Smooth muscle cell (in vitro differentiated cells): ENCODE data around the gene EFNB3. TPM values are rescaled to one million over a fixed set of nuclear protein-coding genes. Genes with fewer than 3 reads are reported as not detected.

Source experiments
- DNase-seq: peaks from one replicate; lab custom pipeline; 2025; ENCODE audit not compliant: unreplicated experiment; lab: John Stamatoyannopoulos, UW
- H2AFZ ChIP-seq: fragments of 200-600 bp; sonication (generic); 2 replicates; pipeline ENCODE4 v1.6.0; 2016; ENCODE audit warnings: antibody characterized with exemption, low read depth, mild to moderate bottlenecking
- H3F3A ChIP-seq: fragments of 200-600 bp; sonication (generic); 2 replicates; pipeline ENCODE4 v1.6.0; 2017; ENCODE audit warnings: antibody characterized with exemption, low read depth
- H3K27ac ChIP-seq: fragments of 200-600 bp; sonication (generic); 2 replicates; pipeline ENCODE4 v1.5.1; 2016; ENCODE audit warnings: low read depth, mild to moderate bottlenecking
- H3K27me3 ChIP-seq: fragments of 200-600 bp; sonication (generic); 2 replicates; pipeline ENCODE4 v1.6.1; 2016; ENCODE audit warnings: low read depth, mild to moderate bottlenecking
- H3K36me3 ChIP-seq: fragments of 200-600 bp; sonication (generic); 2 replicates; pipeline ENCODE4 v1.5.1; 2016; ENCODE audit warnings: low read depth
- H3K4me1 ChIP-seq: fragments of 200-600 bp; sonication (generic); 2 replicates; pipeline ENCODE4 v1.5.1; 2016; ENCODE audit warnings: low read depth
- H3K4me2 ChIP-seq: fragments of 200-600 bp; sonication (generic); 2 replicates; pipeline ENCODE4 v1.6.0; 2016; ENCODE audit warnings: mild to moderate bottlenecking
- H3K4me3 ChIP-seq: fragments of 200-600 bp; sonication (generic); 2 replicates; pipeline ENCODE4 v1.5.1; 2016; ENCODE audit warnings: mild to moderate bottlenecking
- H3K79me2 ChIP-seq: fragments of 200-600 bp; sonication (generic); 2 replicates; pipeline ENCODE4 v1.6.0; 2016; ENCODE audit warnings: low read depth, mild to moderate bottlenecking
- H3K9ac ChIP-seq: fragments of 200-600 bp; sonication (generic); 2 replicates; pipeline ENCODE4 v1.6.0; 2016; ENCODE audit warnings: low read depth
- H3K9me3 ChIP-seq: fragments of 200-600 bp; sonication (generic); replicated peaks from 2 replicates; pipeline ENCODE4 v1.5.1; 2016; ENCODE audit warnings: low read depth
- H4K20me1 ChIP-seq: fragments of 200-600 bp; sonication (generic); 2 replicates; pipeline ENCODE4 v1.6.0; 2016; ENCODE audit warnings: low read depth
- WGBS: methylation state at CpG from one replicate; pipeline ENCODE4 v1.1.7; 2016; ENCODE audit warnings: low lambda C conversion rate; 5-methylcytosine and 5-hydroxymethylcytosine counted together
- polyA plus RNA-seq: library from polyadenylated mRNA; unstranded; fragments of >200 nt; fragmentation: Nextera tagmentation; extraction: Ambion mirVana; gene quantifications from 2 replicates; pipeline ENCODE4 v1.2.1, GENCODE V29; 2016
- total RNA-seq: library from RNA; depleted of rRNA; stranded (reverse); fragments of >200 nt; gene quantifications from 2 replicates; pipeline ENCODE4 v1.2.3, GENCODE V29; 2014
- TF ChIP-seq, protein P1 (sequence below): fragments of 200-600 bp; sonication (generic); IDR thresholded peaks from 2 replicates; pipeline ENCODE4 v1.5.1; 2017; ENCODE audit warnings: borderline replicate concordance, mild to moderate bottlenecking, antibody characterized with exemption; ENCODE audit not compliant: insufficient read depth, poor library complexity, severe bottlenecking

EFNB3 gene
- total and polyA plus RNA-seq, 2 experiments from 2014 or later: 4.8 to 6.7 TPM

DNA sequence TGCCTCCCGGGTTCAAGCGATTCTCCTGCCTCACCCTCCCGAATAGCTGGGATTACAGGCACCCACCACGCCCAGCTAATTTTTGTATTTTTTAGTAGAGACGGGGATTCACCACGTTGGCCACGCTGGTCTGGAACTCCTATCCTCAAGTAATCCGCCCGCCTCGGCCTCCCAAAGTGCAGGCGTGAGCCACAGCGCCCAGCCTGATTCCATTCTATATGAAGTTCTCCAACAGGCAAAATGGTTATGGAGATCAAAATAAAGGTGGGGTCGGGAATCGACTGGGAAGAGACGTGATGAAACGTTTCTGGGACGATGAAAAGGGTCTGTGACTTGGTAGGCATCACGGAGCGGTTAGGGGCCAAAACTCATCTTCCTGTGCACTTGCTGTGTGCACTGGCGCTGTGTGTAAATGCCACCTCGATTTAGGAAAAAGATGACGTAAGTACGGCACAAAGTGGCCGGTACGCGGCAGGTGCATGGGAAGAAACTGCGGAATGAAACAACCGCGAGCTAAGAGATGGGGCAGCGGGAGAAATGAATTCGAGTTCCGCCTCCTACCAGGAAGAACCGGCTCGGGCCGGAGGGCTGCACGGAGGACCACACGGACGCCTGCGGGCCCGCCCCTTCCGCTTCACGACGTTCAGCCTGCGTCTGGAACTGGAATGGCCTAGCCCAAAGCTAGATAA, 19.3 kb upstream of the EFNB3 start:
- Histone ChIP-seq H3F3A (peaks cover 19% of the 10 kb centered on the region), H3K9me3 (no peaks in the 10 kb centered on the region), H3K9ac (peak overlapping the region; percentile 98), H3K27ac (peak overlapping the region; percentile 98), H3K27me3 (no peaks in the 10 kb centered on the region), H3K4me1 (peaks cover 23% of the 10 kb centered on the region), H3K4me3 (peak overlapping the region; percentile 91), H2AFZ (peak overlapping the region; percentile 64), H3K36me3 (no peaks in the 10 kb centered on the region), H3K79me2 (peaks cover 50% of the 10 kb centered on the region), H4K20me1 (peaks cover 5% of the 10 kb centered on the region), H3K4me2 (peak overlapping the region; percentile 93)
- TF ChIP-seq, protein P1, sequence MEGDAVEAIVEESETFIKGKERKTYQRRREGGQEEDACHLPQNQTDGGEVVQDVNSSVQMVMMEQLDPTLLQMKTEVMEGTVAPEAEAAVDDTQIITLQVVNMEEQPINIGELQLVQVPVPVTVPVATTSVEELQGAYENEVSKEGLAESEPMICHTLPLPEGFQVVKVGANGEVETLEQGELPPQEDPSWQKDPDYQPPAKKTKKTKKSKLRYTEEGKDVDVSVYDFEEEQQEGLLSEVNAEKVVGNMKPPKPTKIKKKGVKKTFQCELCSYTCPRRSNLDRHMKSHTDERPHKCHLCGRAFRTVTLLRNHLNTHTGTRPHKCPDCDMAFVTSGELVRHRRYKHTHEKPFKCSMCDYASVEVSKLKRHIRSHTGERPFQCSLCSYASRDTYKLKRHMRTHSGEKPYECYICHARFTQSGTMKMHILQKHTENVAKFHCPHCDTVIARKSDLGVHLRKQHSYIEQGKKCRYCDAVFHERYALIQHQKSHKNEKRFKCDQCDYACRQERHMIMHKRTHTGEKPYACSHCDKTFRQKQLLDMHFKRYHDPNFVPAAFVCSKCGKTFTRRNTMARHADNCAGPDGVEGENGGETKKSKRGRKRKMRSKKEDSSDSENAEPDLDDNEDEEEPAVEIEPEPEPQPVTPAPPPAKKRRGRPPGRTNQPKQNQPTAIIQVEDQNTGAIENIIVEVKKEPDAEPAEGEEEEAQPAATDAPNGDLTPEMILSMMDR: no peak
- peak; percentile 34 for DNase-seq
- 7% methylated on average over 44 of the region's 44 CpGs for WGBS

DNA sequence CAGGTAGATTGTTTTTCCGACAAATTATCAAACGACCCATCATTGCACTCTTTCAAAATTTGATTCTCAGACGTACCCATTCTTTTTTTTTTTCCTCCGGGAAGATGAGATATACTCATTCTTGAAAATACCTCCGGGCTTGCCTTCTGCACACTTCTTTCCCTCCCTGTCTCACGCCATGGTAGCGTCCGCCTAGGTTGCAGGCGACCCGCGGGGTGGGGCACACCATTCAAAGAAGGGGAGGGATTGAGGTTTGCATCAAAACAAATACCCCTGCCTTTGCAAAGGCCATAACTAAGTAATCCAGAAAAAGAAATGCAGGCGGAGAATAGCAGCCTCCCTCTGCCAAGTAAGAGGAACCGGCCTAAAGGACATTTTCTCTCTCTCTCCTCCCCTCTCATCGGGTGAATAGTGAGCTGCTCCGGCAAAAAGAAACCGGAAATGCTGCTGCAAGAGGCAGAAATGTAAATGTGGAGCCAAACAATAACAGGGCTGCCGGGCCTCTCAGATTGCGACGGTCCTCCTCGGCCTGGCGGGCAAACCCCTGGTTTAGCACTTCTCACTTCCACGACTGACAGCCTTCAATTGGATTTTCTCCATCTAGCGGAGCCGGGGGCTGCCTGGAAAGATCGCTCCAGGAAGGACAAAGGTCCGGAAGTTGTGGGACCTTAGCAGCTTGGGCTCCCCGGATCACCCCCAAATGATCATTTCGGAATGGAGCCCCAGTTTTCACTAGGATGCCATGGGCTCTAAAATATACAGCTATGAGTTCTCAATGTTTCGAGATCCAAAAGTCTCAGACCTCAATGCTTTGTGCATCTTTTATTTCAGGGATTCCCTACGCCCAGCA, 18.6 kb upstream of the EFNB3 start:
- H2AFZ ChIP-seq: peak overlapping the region; percentile 39

DNA sequence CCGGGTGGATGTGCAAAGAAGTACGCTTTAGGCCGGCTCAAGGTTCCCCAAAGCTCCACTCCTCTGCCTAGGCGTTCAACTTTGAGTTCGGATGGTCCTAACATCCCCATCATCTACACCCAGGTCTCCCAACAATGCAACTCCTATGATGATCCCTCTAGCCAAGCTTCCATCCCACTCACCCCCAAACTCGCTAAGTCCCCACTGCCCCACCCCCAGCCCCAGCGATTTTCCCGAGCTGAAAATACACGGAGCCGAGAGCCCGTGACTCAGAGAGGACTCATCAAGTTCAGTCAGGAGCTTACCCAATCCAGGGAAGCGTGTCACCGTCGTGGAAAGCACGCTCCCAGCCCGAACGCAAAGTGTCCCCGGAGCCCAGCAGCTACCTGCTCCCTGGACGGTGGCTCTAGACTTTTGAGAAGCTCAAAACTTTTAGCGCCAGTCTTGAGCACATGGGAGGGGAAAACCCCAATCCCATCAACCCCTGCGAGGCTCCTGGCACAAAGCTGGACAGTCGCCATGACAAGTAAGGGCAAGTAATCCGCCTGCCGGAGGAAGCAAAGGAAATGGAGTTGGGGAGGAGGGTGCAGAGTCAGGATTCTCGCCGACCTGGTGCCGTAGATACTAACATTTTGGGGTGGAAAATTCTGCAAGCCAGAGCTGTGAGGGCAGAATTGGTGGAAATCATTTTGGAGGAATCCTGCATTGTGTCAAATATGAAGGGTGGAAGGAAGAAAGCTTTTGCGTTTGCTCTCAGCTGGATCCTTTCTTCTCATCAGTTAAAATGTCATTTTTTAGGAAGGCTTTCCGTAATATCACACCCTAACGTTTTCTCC, 17.7 kb upstream of the EFNB3 start, which contains the start of gene TP53:
TP53 (minus strand) TSS at position 419 of the 836 bp plus-strand sequence. CDS start 10,896 bp downstream, outside the sequence.
- Histone ChIP-seq H3K9me3 (no peaks in the 10 kb centered on the region), H3K4me2 (peak within 1 kb of the TSS; percentile 95), H3K4me1 (peaks cover 23% of the 10 kb centered on the region), H4K20me1 (peaks cover 5% of the 10 kb centered on the region), H3K27me3 (no peaks in the 10 kb centered on the region), H3F3A (peaks cover 19% of the 10 kb centered on the region), H3K9ac (peak within 1 kb of the TSS; percentile 98), H2AFZ (peak within 1 kb of the TSS; percentile 93), H3K4me3 (peak within 1 kb of the TSS; percentile 91), H3K36me3 (no peaks in the 10 kb centered on the region), H3K79me2 (peaks cover 37% of the 10 kb centered on the region), H3K27ac (peak within 1 kb of the TSS; percentile 98)
- DNase-seq: peak; percentile 66
- TF ChIP-seq, protein P1: no peak
- WGBS: under 1% methylated on average over 30 of the region's 30 CpGs

More for the DNA sequence above, 18.6 kb upstream of the EFNB3 start:
- Histone ChIP-seq H3K9ac (peak overlapping the region; percentile 98), H3K4me2 (peak overlapping the region; percentile 93), H3K9me3 (no peaks in the 10 kb centered on the region), H3K4me1 (peaks cover 23% of the 10 kb centered on the region), H3K4me3 (peak overlapping the region; percentile 91), H4K20me1 (peaks cover 5% of the 10 kb centered on the region), H3K27ac (peak overlapping the region; percentile 98), H3K27me3 (no peaks in the 10 kb centered on the region), H3K79me2 (peaks cover 43% of the 10 kb centered on the region), H3F3A (peaks cover 19% of the 10 kb centered on the region), H3K36me3 (no peaks in the 10 kb centered on the region)
- TF ChIP-seq, protein P1: no peak
- peak; percentile 57 for DNase-seq
- WGBS: under 1% methylated on average over 30 of the region's 30 CpGs
